ENCODE results near the gene PRXL2B. TPM values are rescaled to one million over a fixed set of nuclear protein-coding genes. Genes with fewer than 3 reads are reported as not detected.

Gene PRXL2B
- total RNA-seq, 1 experiment from 2014 or later, result 40.7 TPM

DNA sequence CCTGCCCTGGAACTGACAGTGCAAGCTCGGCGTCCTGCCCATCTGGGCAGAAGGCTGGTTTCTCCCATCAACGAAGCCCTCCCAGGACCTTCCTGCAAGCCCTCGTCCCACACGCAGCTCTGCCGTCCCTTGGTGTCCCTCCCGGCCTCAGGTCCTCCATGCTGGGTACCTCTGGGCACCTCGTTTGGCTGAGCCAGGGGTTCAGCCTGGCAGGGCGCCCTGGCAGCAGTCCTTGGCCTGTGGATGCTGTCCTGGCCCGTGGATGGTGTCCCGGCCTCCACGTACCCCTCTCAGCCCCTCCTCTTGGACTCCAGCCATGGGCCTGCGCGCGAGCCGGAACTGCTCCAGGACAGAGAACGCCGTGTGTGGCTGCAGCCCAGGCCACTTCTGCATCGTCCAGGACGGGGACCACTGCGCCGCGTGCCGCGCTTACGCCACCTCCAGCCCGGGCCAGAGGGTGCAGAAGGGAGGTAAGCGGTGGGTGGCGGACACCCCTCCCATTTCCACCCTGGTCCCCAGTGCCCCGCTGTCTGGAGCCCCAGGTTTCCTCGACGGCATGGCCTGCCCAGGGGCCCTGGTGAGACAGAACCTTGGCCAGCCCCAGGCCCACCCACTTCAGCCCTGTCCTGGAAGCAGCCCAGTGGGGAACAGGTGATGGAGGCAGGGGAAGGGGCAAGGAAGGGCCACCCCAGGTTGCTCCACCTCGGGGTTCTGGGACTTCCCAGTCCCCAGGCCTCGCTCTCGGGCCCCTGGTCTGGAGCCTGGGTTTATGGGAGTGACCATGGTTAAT lies 26.9 kb upstream of the PRXL2B start:
- no peaks in the 10 kb centered on the region for H3K4me1 ChIP-seq (ENCODE audit: insufficient read depth, low read length)
- H3K27me3 ChIP-seq (ENCODE audit: insufficient read depth, low read length), result no peaks in the 10 kb centered on the region
- no peak overlapping the region for H2BK120ac ChIP-seq (ENCODE audit: low read depth, low read length, poor library complexity, severe bottlenecking)
- no peak overlapping the region for H2AK5ac ChIP-seq (ENCODE audit: insufficient read length, low read length)
- H2BK5ac ChIP-seq (ENCODE audit: insufficient read length, low read length), result no peak overlapping the region
- no peak overlapping the region for H2AFZ ChIP-seq (ENCODE audit: low read length)
- H3K56ac ChIP-seq (ENCODE audit: insufficient read length, low read depth, low read length), result no peak overlapping the region
- H3K4ac ChIP-seq (ENCODE audit: low read depth, low read length), result no peak overlapping the region
- no peak overlapping the region for H3K4me2 ChIP-seq (ENCODE audit: insufficient read depth, insufficient read length, low read length)
- no peak overlapping the region for H4K91ac ChIP-seq (ENCODE audit: insufficient read length, low read depth, low read length)
- Mint-ChIP-seq H3K4me3 (no peak overlapping the region), H3K4me1 (peaks cover 9 to 11% of the 10 kb centered on the region in 2 experiments), H3K27me3 (ENCODE audit: low read depth) (peaks cover 2% of the 10 kb centered on the region; the same call in 1 of the 2 replicates), H3K36me3 (ENCODE audit: insufficient read depth in 1 of 3, low read depth in 3 of 3) (no peaks in the 10 kb centered on the region), H3K9me3 (no peaks in the 10 kb centered on the region; a peak in 1 of 5 replicates), H3K27ac (no peak overlapping the region; a peak in 1 of 7 replicates)
- DNase-seq, result no peak
- H3K23me2 ChIP-seq (ENCODE audit: insufficient read length, low read depth, low read length, poor library complexity, severe bottlenecking), result no peaks in the 10 kb centered on the region
- H4K20me1 ChIP-seq (ENCODE audit: control insufficient read depth, insufficient read depth, insufficient read length), result no peaks in the 10 kb centered on the region
- TF ChIP-seq, protein P1, sequence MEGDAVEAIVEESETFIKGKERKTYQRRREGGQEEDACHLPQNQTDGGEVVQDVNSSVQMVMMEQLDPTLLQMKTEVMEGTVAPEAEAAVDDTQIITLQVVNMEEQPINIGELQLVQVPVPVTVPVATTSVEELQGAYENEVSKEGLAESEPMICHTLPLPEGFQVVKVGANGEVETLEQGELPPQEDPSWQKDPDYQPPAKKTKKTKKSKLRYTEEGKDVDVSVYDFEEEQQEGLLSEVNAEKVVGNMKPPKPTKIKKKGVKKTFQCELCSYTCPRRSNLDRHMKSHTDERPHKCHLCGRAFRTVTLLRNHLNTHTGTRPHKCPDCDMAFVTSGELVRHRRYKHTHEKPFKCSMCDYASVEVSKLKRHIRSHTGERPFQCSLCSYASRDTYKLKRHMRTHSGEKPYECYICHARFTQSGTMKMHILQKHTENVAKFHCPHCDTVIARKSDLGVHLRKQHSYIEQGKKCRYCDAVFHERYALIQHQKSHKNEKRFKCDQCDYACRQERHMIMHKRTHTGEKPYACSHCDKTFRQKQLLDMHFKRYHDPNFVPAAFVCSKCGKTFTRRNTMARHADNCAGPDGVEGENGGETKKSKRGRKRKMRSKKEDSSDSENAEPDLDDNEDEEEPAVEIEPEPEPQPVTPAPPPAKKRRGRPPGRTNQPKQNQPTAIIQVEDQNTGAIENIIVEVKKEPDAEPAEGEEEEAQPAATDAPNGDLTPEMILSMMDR (conservative IDR thresholded peaks at IDR 0.05), result no peak
- H3K14ac ChIP-seq (ENCODE audit: insufficient read depth, low read length), result no peak overlapping the region
- WGBS (ENCODE audit: extremely low coverage, insufficient read length, low lambda C conversion rate), result no CpG with 5 or more reads among the region's 35 CpGs
- H3K79me1 ChIP-seq (ENCODE audit: insufficient read depth, low read depth, low read length, poor library complexity, severe bottlenecking), result no peaks in the 10 kb centered on the region
- no peak overlapping the region for H3K18ac ChIP-seq (ENCODE audit: insufficient read length, low read depth, low read length)
- no peaks in the 10 kb centered on the region for H3K9me3 ChIP-seq (ENCODE audit: control insufficient read depth, low read depth, low read length)
- no peak overlapping the region for H3K23ac ChIP-seq (ENCODE audit: insufficient read length, low read depth, low read length)
- no peak overlapping the region for H4K8ac ChIP-seq (replicated peaks; ENCODE audit: insufficient read length, low read depth, low read length)
- H2BK15ac ChIP-seq (ENCODE audit: low read depth, low read length), result no peak overlapping the region
- no peak overlapping the region for H3K9ac ChIP-seq (ENCODE audit: extremely low read depth, insufficient read length, low read length)
- H4K5ac ChIP-seq (ENCODE audit: insufficient read length, low read depth, low read length), result no peak overlapping the region
- H3K79me2 ChIP-seq (ENCODE audit: insufficient read depth, low read length), result no peaks in the 10 kb centered on the region
- H2BK20ac ChIP-seq (ENCODE audit: low read depth, low read length, poor library complexity, severe bottlenecking), result no peak overlapping the region
- H3T11ph ChIP-seq (ENCODE audit: low read length), result no peak overlapping the region
- H2BK12ac ChIP-seq (ENCODE audit: insufficient read length, low read depth, low read length), result no peak overlapping the region
- no peak overlapping the region for H3K27ac ChIP-seq (ENCODE audit: insufficient read length, low read depth, low read length)
